ENCODE results near the gene SPG7. TPM values are rescaled to one million over a fixed set of nuclear protein-coding genes. Genes with fewer than 3 reads are reported as not detected.

The SPG7 gene
- polyA plus RNA-seq, 1 donor from 2014 or later, result 216 TPM

Small RNA genes within 50 kb of the gene (small RNA-seq; reads per million reads assigned to genes)
- 0 reads per million in 3 experiments for gene SNORD68

Other genes with a start within 250 kb of the SPG7 start
- 32.5 and 53.7 TPM in 2 replicates for gene ANKRD11, start 17.8 kb upstream of the SPG7 start, polyA plus RNA-seq
- gene RPL13, start 52.3 kb downstream of the SPG7 start, polyA plus RNA-seq, result 2,635 and 2,685 TPM in 2 replicates
- 0.15 and 3.8 TPM in 2 replicates for gene CPNE7, start 67.4 kb downstream of the SPG7 start, polyA plus RNA-seq
- 0.33 and 0.96 TPM in 2 replicates for gene DPEP1, start 105.2 kb downstream of the SPG7 start, polyA plus RNA-seq
- gene CHMP1A, start 149.3 kb downstream of the SPG7 start, polyA plus RNA-seq, result 113 and 150 TPM in 2 replicates
- gene SPATA33, start 149.4 kb downstream of the SPG7 start, polyA plus RNA-seq, result 16.0 and 24.8 TPM in 2 replicates
- gene CDK10, start 178.3 kb downstream of the SPG7 start, polyA plus RNA-seq, result 126 and 161 TPM in 2 replicates
- gene SPATA2L, start 193.3 kb downstream of the SPG7 start, polyA plus RNA-seq, result 39.1 and 42.3 TPM in 2 replicates
- gene VPS9D1, start 212.5 kb downstream of the SPG7 start, polyA plus RNA-seq, result 29.9 and 37.2 TPM in 2 replicates
- 31.8 and 35.4 TPM in 2 replicates for gene ZNF276, start 213.1 kb downstream of the SPG7 start, polyA plus RNA-seq

Measured in neural cell (in vitro differentiated cells).